Hematopoietic multipotent progenitor cell (in vitro differentiated cells): ENCODE data around the gene MIA2. TPM values are rescaled to one million over a fixed set of nuclear protein-coding genes. Genes with fewer than 3 reads are reported as not detected.

Experiments
- DNase-seq, 3 donors: peaks; one replicate each; pipeline ENCODE4 v3.0.0-alpha.2; 2011 to 2015; ENCODE audit warnings: low read depth in 2 of 3, low spot score in 2 of 3
- total RNA-seq: library from RNA; depleted of rRNA; stranded (reverse); fragments of >200 nt; gene quantifications from one replicate; pipeline ENCODE4 v1.2.3, GENCODE V29; 2012

Gene MIA2
- total RNA-seq, 1 donor: 7.8 TPM

- DNase-seq: no peak
Observed at GRCh38 chr14:39382463-39382862, 148.7 kb downstream of the MIA2 start.

GRCh38 chr14:39383026-39383660 lies 149.4 kb downstream of the MIA2 start:
- DNase-seq: no peak

- DNase-seq: no peak
Observed at GRCh38 chr14:39383741-39384140, 150.0 kb downstream of the MIA2 start.

GRCh38 chr14:39384177-39384576 lies 150.5 kb downstream of the MIA2 start:
- DNase-seq: no peak

- DNase-seq: no peak
Observed at GRCh38 chr14:39393289-39393688, 159.6 kb downstream of the MIA2 start.

- no peak for DNase-seq
Observed at GRCh38 chr14:39395555-39396254, 162.0 kb downstream of the MIA2 start.

GRCh38 chr14:39396448-39396847 lies 162.7 kb downstream of the MIA2 start:
- DNase-seq: no peak

- DNase-seq: no peak
Observed at GRCh38 chr14:39398382-39398781, 164.7 kb downstream of the MIA2 start.

GRCh38 chr14:39406560-39406959 lies 172.8 kb downstream of the MIA2 start:
- no peak for DNase-seq

- peak in 1 of 3 donors; percentile 36 for DNase-seq
Observed at GRCh38 chr14:39416072-39416471, 182.4 kb downstream of the MIA2 start.

GRCh38 chr14:39417014-39417413 lies 183.3 kb downstream of the MIA2 start:
- DNase-seq: no peak

GRCh38 chr14:39419272-39419671 lies 185.6 kb downstream of the MIA2 start:
- no peak for DNase-seq

- no peak for DNase-seq
Observed at GRCh38 chr14:39422243-39422642, 188.5 kb downstream of the MIA2 start.

- no peak for DNase-seq
Observed at GRCh38 chr14:39423793-39424192, 190.1 kb downstream of the MIA2 start.

GRCh38 chr14:39425947-39426346 lies 192.2 kb downstream of the MIA2 start:
- DNase-seq: no peak

GRCh38 chr14:39426605-39427004 lies 192.9 kb downstream of the MIA2 start:
- peak in 2 of 3 donors; percentile 36 to 43 for DNase-seq

- no peak for DNase-seq
Observed at GRCh38 chr14:39428118-39428517, 194.4 kb downstream of the MIA2 start.

- peak in 2 of 3 donors; percentile 4 to 28 for DNase-seq
Observed at GRCh38 chr14:39430762-39431415, 197.2 kb downstream of the MIA2 start.

GRCh38 chr14:39431416-39432178 lies 197.9 kb downstream of the MIA2 start:
- peak; percentile 4 to 48 (median 39) for DNase-seq

GRCh38 chr14:39432179-39432618 lies 198.5 kb downstream of the MIA2 start, which contains the start of gene FBXO33:
FBXO33 (minus strand) TSS chr14:39432433; CDS start chr14:39432162, 271 bp downstream.
- peak; percentile 97 to 98 (median 97) for DNase-seq
